ENCODE data around the gene ACAA2.

The ACAA2 gene

DNA sequence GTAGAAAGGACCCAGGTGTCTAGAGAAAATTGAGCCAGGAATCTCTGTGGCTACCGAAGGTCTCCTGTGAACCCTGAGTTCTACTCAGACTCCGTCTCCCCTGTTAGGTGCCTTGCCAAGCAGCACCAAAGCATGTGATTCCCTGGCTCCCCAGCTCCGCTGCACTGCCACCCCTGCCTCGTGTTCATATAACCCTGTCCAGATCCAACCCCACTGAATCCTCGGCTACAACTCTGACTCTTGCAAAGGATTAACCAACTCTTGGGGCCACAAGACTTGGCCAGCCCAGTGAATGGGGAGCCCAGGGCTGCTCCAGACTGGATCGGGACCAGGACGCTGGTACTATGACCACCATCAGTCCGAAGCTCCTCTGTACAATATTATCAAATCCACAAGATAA is 37.3 kb upstream of the ACAA2 start:
- no peaks in the 10 kb centered on the region for H3K9me3 Mint-ChIP-seq
- no peak overlapping the region for H3K4me3 Mint-ChIP-seq
- H3K36me3 Mint-ChIP-seq (ENCODE audit: low read depth) = no peaks in the 10 kb centered on the region
- intact Hi-C loops (cut with micrococcal nuclease) = no loop called here
- no peaks in the 10 kb centered on the region for H3K4me1 Mint-ChIP-seq (ENCODE audit: low read depth)
- peaks cover 7% of the 10 kb centered on the region for H3K27me3 Mint-ChIP-seq
- no peak overlapping the region for H3K27ac Mint-ChIP-seq

DNA sequence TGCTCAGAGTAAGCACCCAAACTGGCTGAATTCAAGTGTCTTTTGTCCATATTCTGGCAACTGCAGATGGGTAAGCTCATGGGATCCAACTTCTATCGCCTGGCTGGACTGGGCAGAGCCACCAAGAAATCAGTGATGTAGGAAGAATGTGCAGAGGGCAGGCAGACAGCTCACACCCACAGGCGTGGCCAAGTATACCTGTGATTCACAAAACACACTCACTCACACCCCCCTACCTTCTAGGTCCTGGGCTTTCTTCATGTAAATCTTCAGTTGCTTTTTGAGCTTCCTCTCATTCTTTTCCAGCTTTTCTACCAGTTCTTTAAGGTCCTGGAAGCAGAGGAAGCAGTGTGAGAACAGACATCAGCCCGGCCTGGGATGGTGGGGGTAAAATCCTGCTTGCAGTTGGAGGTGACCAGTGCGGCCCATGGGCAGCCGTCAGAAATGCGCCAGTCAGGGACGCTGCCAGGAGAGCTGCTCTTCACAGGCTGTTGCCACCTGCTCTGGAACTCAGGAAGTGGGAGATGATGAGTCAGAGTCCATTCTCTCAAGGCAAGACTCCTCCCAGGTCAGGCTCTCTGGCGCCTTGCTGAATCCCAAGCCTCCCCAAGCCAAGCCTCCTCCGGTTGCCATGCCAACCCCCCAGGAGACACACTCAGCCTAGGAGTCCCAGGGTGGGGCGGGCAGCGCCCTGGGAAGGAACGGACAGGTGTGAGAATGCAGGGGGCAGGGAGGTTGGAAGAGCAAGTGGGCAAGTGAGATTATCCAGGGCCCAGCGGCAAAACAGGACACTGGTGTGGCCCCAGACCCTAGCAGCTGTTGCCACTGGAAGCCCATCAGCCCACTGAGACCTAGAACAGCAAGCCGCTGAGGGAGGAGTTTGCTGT is 36.2 kb upstream of the ACAA2 start:
- intact Hi-C loops (cut with micrococcal nuclease) = no loop called here
- Mint-ChIP-seq H3K4me1 (ENCODE audit: low read depth) (no peaks in the 10 kb centered on the region), H3K27ac (no peak overlapping the region), H3K27me3 (peaks cover 7% of the 10 kb centered on the region), H3K4me3 (no peak overlapping the region), H3K9me3 (no peaks in the 10 kb centered on the region), H3K36me3 (ENCODE audit: low read depth) (no peaks in the 10 kb centered on the region)

- Mint-ChIP-seq H3K27me3 (peaks cover 7% of the 10 kb centered on the region), H3K4me3 (no peak overlapping the region), H3K9me3 (no peaks in the 10 kb centered on the region), H3K4me1 (ENCODE audit: low read depth) (no peaks in the 10 kb centered on the region), H3K36me3 (ENCODE audit: low read depth) (no peaks in the 10 kb centered on the region), H3K27ac (no peak overlapping the region)
- intact Hi-C loops (cut with micrococcal nuclease) = no loop called here
Observed at GRCh38 chr18:49848115-49848514, 34.8 kb upstream of the ACAA2 start.

- peaks cover 7% of the 10 kb centered on the region for H3K27me3 Mint-ChIP-seq
- H3K4me3 Mint-ChIP-seq = no peak overlapping the region
- H3K4me1 Mint-ChIP-seq (ENCODE audit: low read depth) = no peaks in the 10 kb centered on the region
- no peaks in the 10 kb centered on the region for H3K9me3 Mint-ChIP-seq
- intact Hi-C loops (cut with micrococcal nuclease) = no loop called here
- no peak overlapping the region for H3K27ac Mint-ChIP-seq
- no peaks in the 10 kb centered on the region for H3K36me3 Mint-ChIP-seq (ENCODE audit: low read depth)
Observed at GRCh38 chr18:49847524-49847923, 34.2 kb upstream of the ACAA2 start.

DNA sequence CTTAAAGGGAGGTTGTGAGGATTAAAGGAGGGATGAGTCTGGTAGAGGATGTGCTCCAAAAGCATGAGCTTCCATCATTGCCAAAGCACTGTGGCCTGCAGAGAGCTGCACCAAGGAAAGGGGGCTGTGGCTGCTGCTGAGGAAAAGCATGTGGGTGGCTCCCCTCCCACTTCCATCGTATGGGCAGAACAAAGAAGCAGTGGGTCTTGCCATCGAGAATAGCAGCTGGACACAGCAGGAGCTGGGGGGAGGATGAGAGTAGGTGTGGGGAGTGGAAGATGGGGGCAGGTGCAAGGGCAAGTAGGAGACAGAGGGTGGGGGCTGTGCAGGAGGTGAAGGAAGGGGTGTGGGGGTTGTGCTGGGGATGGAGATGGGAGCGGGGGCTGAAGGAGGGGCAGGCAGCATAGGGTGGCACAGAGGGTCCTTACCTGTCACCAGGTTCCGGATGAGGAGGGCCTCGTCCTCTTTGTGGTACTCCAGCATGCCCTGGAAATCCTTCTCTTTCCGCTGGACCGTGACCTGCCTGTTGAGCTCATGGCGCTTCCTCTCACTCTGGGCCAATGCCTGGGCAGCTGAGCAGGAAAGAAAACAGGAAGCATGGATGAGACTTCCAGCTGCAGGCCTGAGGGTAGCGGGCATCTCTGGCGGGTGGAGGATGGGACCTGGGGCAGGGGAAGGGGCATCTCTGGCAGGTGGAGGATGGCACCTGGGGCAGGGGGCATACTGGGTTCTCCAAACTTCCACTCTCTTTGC is 33.6 kb upstream of the ACAA2 start:
- H3K27me3 Mint-ChIP-seq = peaks cover 7% of the 10 kb centered on the region
- no peaks in the 10 kb centered on the region for H3K4me1 Mint-ChIP-seq (ENCODE audit: low read depth)
- no peaks in the 10 kb centered on the region for H3K36me3 Mint-ChIP-seq (ENCODE audit: low read depth)
- H3K27ac Mint-ChIP-seq = no peak overlapping the region
- intact Hi-C loops (cut with micrococcal nuclease) = no loop called here
- no peaks in the 10 kb centered on the region for H3K9me3 Mint-ChIP-seq
- H3K4me3 Mint-ChIP-seq = no peak overlapping the region

DNA sequence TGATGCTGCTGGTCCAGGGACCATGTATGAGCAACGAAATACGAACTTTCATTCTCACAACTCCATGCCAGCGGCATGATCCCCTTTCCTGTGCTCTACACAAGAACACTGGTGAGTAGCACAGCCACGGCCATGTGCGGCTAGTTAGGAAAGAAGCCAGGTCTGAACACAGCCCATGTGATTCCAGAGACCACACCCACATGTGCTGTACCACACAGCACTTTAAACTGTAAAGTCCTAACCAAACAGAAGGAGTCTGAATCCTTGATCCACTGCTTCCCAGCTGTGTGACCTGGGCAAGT is 33.0 kb upstream of the ACAA2 start:
- H3K27ac Mint-ChIP-seq = no peak overlapping the region
- intact Hi-C loops (cut with micrococcal nuclease) = no loop called here
- no peak overlapping the region for H3K4me3 Mint-ChIP-seq
- H3K9me3 Mint-ChIP-seq = no peaks in the 10 kb centered on the region
- peaks cover 7% of the 10 kb centered on the region for H3K27me3 Mint-ChIP-seq
- H3K36me3 Mint-ChIP-seq (ENCODE audit: low read depth) = no peaks in the 10 kb centered on the region
- no peaks in the 10 kb centered on the region for H3K4me1 Mint-ChIP-seq (ENCODE audit: low read depth)

DNA sequence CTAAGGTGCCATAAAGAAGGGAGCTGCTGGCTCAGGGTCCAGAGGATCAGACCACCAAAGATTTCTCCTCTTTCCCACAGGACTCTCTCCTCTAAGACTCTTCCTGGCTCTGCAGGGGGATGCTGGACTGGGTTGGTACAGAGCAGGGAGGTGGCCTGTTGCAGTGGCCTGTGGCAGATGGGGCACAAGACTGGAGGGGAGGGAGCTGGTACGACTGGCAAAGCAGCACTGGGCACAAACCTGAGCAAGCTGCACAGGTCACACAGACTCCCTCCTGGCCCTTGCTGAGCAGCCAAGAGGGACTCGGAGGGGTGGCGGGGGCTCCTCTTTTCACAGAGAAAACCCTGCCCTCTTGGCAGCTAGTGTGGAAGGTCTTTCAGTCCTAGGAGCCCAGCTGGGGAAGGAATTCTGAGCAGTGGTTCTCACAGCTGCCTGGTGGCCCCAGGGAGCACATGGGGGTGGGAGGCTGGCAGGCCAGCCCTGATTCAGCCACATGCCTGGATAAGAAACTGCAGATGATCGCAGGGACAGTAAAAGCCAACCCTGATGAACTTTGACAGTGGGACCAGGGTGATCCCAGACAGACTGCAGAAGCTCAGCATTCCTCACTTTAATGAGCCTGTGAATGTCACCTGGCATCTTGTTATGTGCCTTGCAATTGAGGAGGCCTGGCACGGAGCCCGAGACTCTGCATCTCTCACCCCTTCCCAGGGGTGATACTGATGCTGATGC is 32.5 kb upstream of the ACAA2 start:
- Mint-ChIP-seq H3K9me3 (no peaks in the 10 kb centered on the region), H3K36me3 (ENCODE audit: low read depth) (no peaks in the 10 kb centered on the region), H3K4me3 (no peak overlapping the region), H3K4me1 (ENCODE audit: low read depth) (no peaks in the 10 kb centered on the region), H3K27ac (no peak overlapping the region), H3K27me3 (peaks cover 7% of the 10 kb centered on the region)
- intact Hi-C loops (cut with micrococcal nuclease) = no loop called here

DNA sequence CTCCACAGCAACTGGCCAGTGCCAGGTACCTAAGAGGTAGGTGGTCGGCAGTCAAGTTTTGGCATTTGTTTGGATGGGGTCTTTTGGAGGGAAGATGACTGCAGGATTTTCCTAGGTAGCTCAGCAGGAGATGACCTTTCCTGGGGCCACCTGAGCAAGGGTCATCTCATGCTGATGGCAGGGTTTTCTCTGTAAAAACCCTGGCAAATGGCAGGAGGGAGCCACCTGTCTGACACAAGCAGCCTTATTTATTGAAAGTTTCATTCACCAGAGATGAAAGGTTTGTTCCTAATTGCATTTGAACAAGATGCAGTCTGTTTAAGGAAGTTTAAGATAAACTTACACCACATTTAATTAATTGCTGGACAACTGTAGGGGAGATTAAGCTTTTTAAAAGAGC is 31.6 kb upstream of the ACAA2 start:
- no peak overlapping the region for H3K4me3 Mint-ChIP-seq
- H3K27ac Mint-ChIP-seq = no peak overlapping the region
- no peaks in the 10 kb centered on the region for H3K4me1 Mint-ChIP-seq (ENCODE audit: low read depth)
- no peaks in the 10 kb centered on the region for H3K9me3 Mint-ChIP-seq
- intact Hi-C loops (cut with micrococcal nuclease) = no loop called here
- H3K36me3 Mint-ChIP-seq (ENCODE audit: low read depth) = no peaks in the 10 kb centered on the region
- peaks cover 7% of the 10 kb centered on the region for H3K27me3 Mint-ChIP-seq

DNA sequence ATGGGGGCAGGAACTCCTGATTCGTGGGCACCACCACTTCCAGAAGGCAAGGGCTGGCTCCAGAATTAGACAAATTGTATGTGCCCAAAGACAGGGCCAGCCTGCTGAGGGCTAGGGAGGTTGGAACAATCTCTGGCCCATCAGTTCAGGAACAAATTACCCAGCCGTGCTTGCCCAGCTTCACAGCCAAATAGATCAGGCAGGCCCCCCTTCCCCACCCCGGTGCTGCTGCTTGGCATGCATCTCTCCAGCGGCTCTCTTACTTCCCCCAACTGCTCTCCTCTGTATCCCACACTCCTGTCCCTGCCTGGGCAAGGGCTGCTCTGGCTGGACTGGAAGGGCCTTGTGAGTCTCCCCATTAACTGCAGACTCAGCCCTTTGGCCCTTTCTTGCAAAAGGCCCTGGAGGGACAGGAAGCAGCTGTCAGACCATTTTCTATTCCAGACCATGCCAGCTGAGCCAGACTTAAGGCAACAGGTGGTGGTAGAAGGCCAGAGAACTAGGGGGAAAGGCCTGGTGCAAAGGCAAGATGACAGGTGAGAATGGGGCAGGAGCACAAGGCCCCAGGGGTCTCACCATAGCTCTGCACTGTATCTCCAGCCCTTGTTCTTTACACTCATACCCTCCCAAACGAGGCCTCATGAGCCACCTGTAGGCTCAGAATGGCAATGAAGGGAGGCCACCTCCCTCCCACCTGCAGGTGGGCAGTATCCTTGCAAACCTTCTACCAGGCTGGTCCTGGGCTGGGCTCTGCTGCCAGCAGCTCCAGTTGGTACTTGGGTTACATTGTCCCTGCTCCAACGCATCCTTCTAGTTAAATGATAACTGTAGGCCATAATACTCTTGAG is 30.7 kb upstream of the ACAA2 start:
- H3K36me3 Mint-ChIP-seq (ENCODE audit: low read depth) = no peaks in the 10 kb centered on the region
- H3K27me3 Mint-ChIP-seq = peaks cover 5% of the 10 kb centered on the region
- H3K9me3 Mint-ChIP-seq = no peaks in the 10 kb centered on the region
- no peaks in the 10 kb centered on the region for H3K4me1 Mint-ChIP-seq (ENCODE audit: low read depth)
- H3K4me3 Mint-ChIP-seq = no peak overlapping the region
- intact Hi-C loops (cut with micrococcal nuclease) = no loop called here
- no peak overlapping the region for H3K27ac Mint-ChIP-seq

DNA sequence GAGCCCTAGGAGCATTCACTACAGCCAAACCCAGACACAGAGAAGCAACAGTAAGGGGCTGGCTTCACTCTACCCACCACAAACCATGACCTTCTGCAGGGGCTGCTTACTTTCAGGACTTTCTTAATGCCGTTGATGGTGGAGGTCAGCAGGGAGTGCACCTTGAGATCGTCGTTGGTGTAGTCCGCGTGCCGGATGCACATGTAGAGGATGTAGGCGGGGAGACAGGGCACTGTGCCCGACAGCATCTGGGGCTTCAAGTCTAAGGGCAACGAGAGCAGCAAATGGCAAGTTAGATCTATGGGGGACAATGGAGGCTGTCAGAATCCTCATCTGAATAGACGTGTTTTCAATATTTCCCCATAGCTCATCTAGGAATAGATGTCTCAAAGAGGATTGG is 29.8 kb upstream of the ACAA2 start:
- Mint-ChIP-seq H3K27me3 (no peaks in the 10 kb centered on the region), H3K27ac (no peak overlapping the region), H3K4me1 (ENCODE audit: low read depth) (no peaks in the 10 kb centered on the region), H3K9me3 (no peaks in the 10 kb centered on the region), H3K4me3 (no peak overlapping the region), H3K36me3 (ENCODE audit: low read depth) (no peaks in the 10 kb centered on the region)
- intact Hi-C loops (cut with micrococcal nuclease) = no loop called here

- no peak overlapping the region for H3K27ac Mint-ChIP-seq
- no peaks in the 10 kb centered on the region for H3K9me3 Mint-ChIP-seq
- intact Hi-C loops (cut with micrococcal nuclease) = no loop called here
- H3K4me3 Mint-ChIP-seq = no peak overlapping the region
- H3K27me3 Mint-ChIP-seq = no peaks in the 10 kb centered on the region
- H3K4me1 Mint-ChIP-seq (ENCODE audit: low read depth) = no peaks in the 10 kb centered on the region
- no peaks in the 10 kb centered on the region for H3K36me3 Mint-ChIP-seq (ENCODE audit: low read depth)
Observed at GRCh38 chr18:49842656-49843055, 29.3 kb upstream of the ACAA2 start.

GRCh38 chr18:49841236-49842217 is 28.2 kb upstream of the ACAA2 start:
- Mint-ChIP-seq H3K4me1 (ENCODE audit: low read depth) (no peaks in the 10 kb centered on the region), H3K27me3 (no peaks in the 10 kb centered on the region), H3K9me3 (no peaks in the 10 kb centered on the region), H3K27ac (no peak overlapping the region), H3K36me3 (ENCODE audit: low read depth) (no peaks in the 10 kb centered on the region), H3K4me3 (no peak overlapping the region)
- intact Hi-C loops (cut with micrococcal nuclease) = no loop called here

- Mint-ChIP-seq H3K4me3 (no peak overlapping the region), H3K27me3 (no peaks in the 10 kb centered on the region), H3K36me3 (ENCODE audit: low read depth) (no peaks in the 10 kb centered on the region), H3K9me3 (no peaks in the 10 kb centered on the region), H3K27ac (no peak overlapping the region), H3K4me1 (ENCODE audit: low read depth) (no peaks in the 10 kb centered on the region)
- intact Hi-C loops (cut with micrococcal nuclease) = no loop called here
Observed at GRCh38 chr18:49839012-49839411, 25.7 kb upstream of the ACAA2 start.
